Right lobe of liver (tissue), 4 donors: ENCODE data around the gene AVPR2.

Source experiments
- CTCF ChIP-seq, 4 donors: fragments of 200-600 bp in 3 of 4; fragments of 450-650 bp in 1 of 4; IDR thresholded peaks; one replicate each; pipeline versions ENCODE4 v1.5.1 to v1.8.0; 2016 to 2022; ENCODE audit warnings: antibody characterized with exemption in 4 of 4, mild to moderate bottlenecking in 2 of 4
- POLR2A ChIP-seq: fragments of 450-650 bp; IDR thresholded peaks from one replicate; pipeline ENCODE4 v1.6.1; 2017; ENCODE audit warnings: antibody characterized with exemption, mild to moderate bottlenecking
- donor health status: DM: no; HTN: no; CAD: no.
- donor health status: DM: no; HTN: no; CAD: no.
- donor health status: DM: no; HTN: yes; CAD: no.

GRCh38 chrX:153926552-153926857, 22.0 kb downstream of the AVPR2 start:
- no peak for TF ChIP-seq CTCF (IDR thresholded peaks at IDR 0.05)
- TF ChIP-seq POLR2A: no peak
